Neural cell (in vitro differentiated cells): ENCODE measurements around the gene RBM4. TPM values are rescaled to one million over a fixed set of nuclear protein-coding genes. Genes with fewer than 3 reads are reported as not detected.

Experiments used
- H2AFZ ChIP-seq: fragments of 200-600, 300-800 bp; sonication (generic), shearing (Covaris generic); 2 replicates; pipeline ENCODE4 v1.6.0; 2014; ENCODE audit warnings: low read depth, mild to moderate bottlenecking, antibody characterized with exemption, low read length, moderate library complexity
- H3F3A ChIP-seq: fragments of 200-600 bp; shearing (Covaris generic); 2 replicates; pipeline ENCODE4 v1.6.1; 2016; ENCODE audit warnings: mild to moderate bottlenecking, moderate library complexity, mixed read lengths, antibody characterized with exemption, low read length; ENCODE audit not compliant: insufficient read depth, poor library complexity, severe bottlenecking
- H3K27ac ChIP-seq: fragments of 200-600, 300-800 bp; sonication (generic), shearing (Covaris generic); 2 replicates; pipeline ENCODE4 v1.5.1; 2014; ENCODE audit warnings: mild to moderate bottlenecking, low read length, moderate library complexity
- H3K27me3 ChIP-seq: fragments of 300-800, 200-600 bp; sonication (generic), shearing (Covaris generic); 2 replicates; pipeline ENCODE4 v1.6.0; 2014; ENCODE audit warnings: mild to moderate bottlenecking, low read depth, low read length, moderate library complexity; ENCODE audit not compliant: insufficient read depth
- H3K36me3 ChIP-seq: fragments of 300-800, 200-600 bp; sonication (generic), shearing (Covaris generic); 2 replicates; pipeline ENCODE4 v1.5.1; 2014; ENCODE audit warnings: mild to moderate bottlenecking, antibody characterized with exemption, low read length, moderate library complexity; ENCODE audit not compliant: insufficient read depth
- H3K4me2 ChIP-seq: fragments of 300-800, 200-600 bp; sonication (generic), shearing (Covaris generic); 2 replicates; pipeline ENCODE4 v1.6.0; 2014; ENCODE audit warnings: mild to moderate bottlenecking, low read length
- H3K4me3 ChIP-seq: fragments of 300-800, 200-600 bp; sonication (generic), shearing (Covaris generic); 2 replicates; pipeline ENCODE4 v1.5.1; 2014; ENCODE audit warnings: mild to moderate bottlenecking, low read length, moderate library complexity
- H3K79me2 ChIP-seq: fragments of 200-600 bp; shearing (Covaris generic); replicated peaks from 2 replicates; pipeline ENCODE4 v1.6.0; 2014; ENCODE audit warnings: mild to moderate bottlenecking, low read length, moderate library complexity; ENCODE audit not compliant: insufficient read depth
- H3K9ac ChIP-seq: fragments of 300-800, 200-600 bp; sonication (generic), shearing (Covaris generic); 2 replicates; pipeline ENCODE4 v1.6.1; 2016; ENCODE audit warnings: mild to moderate bottlenecking, low read length, mixed read lengths
- H3K9me2 ChIP-seq: fragments of 200-600 bp; shearing (Covaris generic); 2 replicates; pipeline ENCODE4 v1.6.1; 2016; ENCODE audit warnings: mild to moderate bottlenecking, low read length, mixed read lengths; ENCODE audit not compliant: insufficient read depth
- H3K9me3 ChIP-seq: fragments of 200-600, 300-800 bp; sonication (generic), shearing (Covaris generic); 2 replicates; pipeline ENCODE4 v1.6.1; 2016; ENCODE audit warnings: mild to moderate bottlenecking, mixed run types, low read length, moderate library complexity, mixed read lengths
- H4K20me1 ChIP-seq: fragments of 200-600 bp; shearing (Covaris generic); 2 replicates; pipeline ENCODE4 v1.6.1; 2016; ENCODE audit warnings: mild to moderate bottlenecking, mixed run types; ENCODE audit not compliant: insufficient read depth
- CTCF ChIP-seq: fragments of 450-650 bp; IDR thresholded peaks from 2 replicates; pipeline ENCODE4 v1.5.1; 2014; ENCODE audit warnings: antibody characterized with exemption, mild to moderate bottlenecking, moderate library complexity; ENCODE audit not compliant: poor library complexity, severe bottlenecking
- EP300 ChIP-seq: fragments of 450-650 bp; conservative IDR thresholded peaks from 2 replicates; pipeline ENCODE4 v1.6.1; 2014; ENCODE audit warnings: antibody characterized with exemption, mild to moderate bottlenecking, moderate library complexity; ENCODE audit not compliant: poor library complexity, severe bottlenecking
- EZH2 ChIP-seq: fragments of 200-600, 300-800 bp; shearing (Covaris generic), sonication (generic); IDR thresholded peaks from 2 replicates; pipeline ENCODE4 v1.6.1; 2014; ENCODE audit warnings: antibody characterized with exemption, low read length, borderline replicate concordance, mild to moderate bottlenecking; ENCODE audit not compliant: insufficient read depth, poor library complexity, severe bottlenecking
- MXI1 ChIP-seq: fragments of 450-650 bp; conservative IDR thresholded peaks from 2 replicates; pipeline ENCODE4 v1.6.1; 2014; ENCODE audit warnings: antibody characterized with exemption, mild to moderate bottlenecking; ENCODE audit not compliant: poor library complexity, severe bottlenecking
- POLR2AphosphoS5 ChIP-seq: IDR thresholded peaks from 2 replicates; pipeline ENCODE4 v1.6.1; 2012
- RAD21 ChIP-seq: fragments of 450-650 bp; conservative IDR thresholded peaks from 2 replicates; pipeline ENCODE4 v1.6.1; 2014; ENCODE audit warnings: antibody characterized with exemption, mild to moderate bottlenecking, moderate library complexity
- REST ChIP-seq: IDR thresholded peaks from 2 replicates; pipeline ENCODE4 v1.6.1; 2012; ENCODE audit warnings: borderline replicate concordance
- SMC3 ChIP-seq: fragments of 450-650 bp; conservative IDR thresholded peaks from 2 replicates; pipeline ENCODE4 v1.6.1; 2014; ENCODE audit warnings: antibody characterized with exemption, mild to moderate bottlenecking, moderate library complexity; ENCODE audit not compliant: poor library complexity
- TAF1 ChIP-seq: IDR thresholded peaks from 2 replicates; pipeline ENCODE4 v1.6.1; 2012; ENCODE audit warnings: low read depth
- polyA plus RNA-seq: library from polyadenylated mRNA; depleted of rRNA; stranded (reverse); fragments of >200 nt; gene quantifications from 2 replicates; pipeline ENCODE4 v1.2.3, GENCODE V29; 2014

Gene RBM4
- polyA plus RNA-seq, 1 donor from 2014 or later, result 456 TPM

GRCh38 chr11:66680966-66681645, 42.6 kb downstream of the RBM4 start:
- H3K9me3 ChIP-seq, result no peaks in the 10 kb centered on the region
- H4K20me1 ChIP-seq, result no peaks in the 10 kb centered on the region
- H3F3A ChIP-seq, result no peaks in the 10 kb centered on the region
- H2AFZ ChIP-seq, result no peak overlapping the region
- H3K27ac ChIP-seq, result no peak overlapping the region
- no peak overlapping the region for H3K9ac ChIP-seq
- H3K79me2 ChIP-seq, result peaks cover 14% of the 10 kb centered on the region
- no peaks in the 10 kb centered on the region for H3K27me3 ChIP-seq
- H3K9me2 ChIP-seq, result no peaks in the 10 kb centered on the region
- no peaks in the 10 kb centered on the region for H3K36me3 ChIP-seq
- TF ChIP-seq RAD21 (no peak), SMC3 (no peak), EZH2 (no peak), EP300 (no peak), POLR2AphosphoS5 (no peak), TAF1 (no peak), CTCF (no peak), REST (no peak), MXI1 (no peak)
- H3K4me3 ChIP-seq, result no peak overlapping the region
- no peak overlapping the region for H3K4me2 ChIP-seq

- no peaks in the 10 kb centered on the region for H3K9me3 ChIP-seq
- H4K20me1 ChIP-seq, result no peaks in the 10 kb centered on the region
- H2AFZ ChIP-seq, result no peak overlapping the region
- TF ChIP-seq EZH2 (no peak), POLR2AphosphoS5 (no peak), REST (no peak), EP300 (no peak), CTCF (no peak), SMC3 (no peak), RAD21 (no peak), MXI1 (no peak), TAF1 (no peak)
- no peaks in the 10 kb centered on the region for H3K27me3 ChIP-seq
- no peak overlapping the region for H3K9ac ChIP-seq
- no peak overlapping the region for H3K4me2 ChIP-seq
- no peaks in the 10 kb centered on the region for H3K79me2 ChIP-seq
- H3K27ac ChIP-seq, result no peak overlapping the region
- H3K36me3 ChIP-seq, result no peaks in the 10 kb centered on the region
- H3K9me2 ChIP-seq, result no peaks in the 10 kb centered on the region
- H3K4me3 ChIP-seq, result no peak overlapping the region
- H3F3A ChIP-seq, result no peaks in the 10 kb centered on the region
Measured at GRCh38 chr11:66683877-66684276, 45.4 kb downstream of the RBM4 start.
